ENCODE results near the gene DNAAF5.
"Not testable (repeated sequence)": the region's sequence is repeated elsewhere in the genome, so short reads cannot be mapped to it uniquely, and the experiment has no call there.

DNAAF5 gene

GRCh38 chr7:730501-731439 lies 4.3 kb downstream of the DNAAF5 start:
- no peak for DNase-seq

GRCh38 chr7:731440-732085 lies 5.1 kb downstream of the DNAAF5 start:
- no peak for DNase-seq

GRCh38 chr7:732094-732541 lies 5.6 kb downstream of the DNAAF5 start:
- peak; percentile 45 for DNase-seq

GRCh38 chr7:732556-732955 lies 6.1 kb downstream of the DNAAF5 start:
- no peak for DNase-seq

- no peak for DNase-seq
Measured at GRCh38 chr7:734214-734613, 7.7 kb downstream of the DNAAF5 start.

- DNase-seq: no peak
Measured at GRCh38 chr7:734808-735207, 8.3 kb downstream of the DNAAF5 start.

GRCh38 chr7:738241-738640 lies 11.7 kb downstream of the DNAAF5 start:
- DNase-seq: no peak

GRCh38 chr7:738723-739454 lies 12.4 kb downstream of the DNAAF5 start:
- DNase-seq: no peak

GRCh38 chr7:739455-739982 lies 13.0 kb downstream of the DNAAF5 start:
- DNase-seq: no peak

- no peak for DNase-seq
Measured at GRCh38 chr7:739983-740942, 13.8 kb downstream of the DNAAF5 start.

GRCh38 chr7:741191-741671 lies 14.7 kb downstream of the DNAAF5 start:
- DNase-seq: no peak

GRCh38 chr7:741850-742249 lies 15.4 kb downstream of the DNAAF5 start:
- DNase-seq: no peak

- DNase-seq: no peak
Measured at GRCh38 chr7:742791-743190, 16.3 kb downstream of the DNAAF5 start.

GRCh38 chr7:743341-744127 lies 17.0 kb downstream of the DNAAF5 start:
- not testable (repeated sequence) for DNase-seq

GRCh38 chr7:744128-744520 lies 17.6 kb downstream of the DNAAF5 start:
- not testable (repeated sequence) for DNase-seq

- DNase-seq: no peak
Measured at GRCh38 chr7:744854-745430, 18.4 kb downstream of the DNAAF5 start.

- DNase-seq: no peak
Measured at GRCh38 chr7:745431-746154, 19.1 kb downstream of the DNAAF5 start.

GRCh38 chr7:746155-747061 lies 19.9 kb downstream of the DNAAF5 start:
- DNase-seq: no peak

GRCh38 chr7:747186-747585 lies 20.7 kb downstream of the DNAAF5 start:
- DNase-seq: no peak
